Fibroblast of lung (primary cell): Measurements from ENCODE around the gene C6orf52. TPM values are rescaled to one million over a fixed set of nuclear protein-coding genes. Genes with fewer than 3 reads are reported as not detected.

ENCODE experiments used
- DNase-seq, 2 donors: peaks; one replicate each; pipeline versions ENCODE4 v3.0.0 to v3.0.0-alpha.2; 2010; ENCODE audit warnings: low read depth in 2 of 2
- H2AFZ ChIP-seq: 2 replicates; pipeline ENCODE4 v1.5.1; 2012; ENCODE audit warnings: low read length, control low read depth, inconsistent platforms
- H3K27ac ChIP-seq: 2 replicates; pipeline ENCODE4 v1.5.1; 2011; ENCODE audit warnings: low read length, control low read depth; ENCODE audit not compliant: insufficient read depth
- H3K27me3 ChIP-seq: 2 replicates; pipeline ENCODE4 v1.5.1; 2011; ENCODE audit warnings: mild to moderate bottlenecking, low read length; ENCODE audit not compliant: control insufficient read depth, insufficient read depth
- H3K36me3 ChIP-seq: 2 replicates; pipeline ENCODE4 v1.5.1; 2011; ENCODE audit warnings: low read length; ENCODE audit not compliant: control insufficient read depth, insufficient read depth
- H3K4me1 ChIP-seq: 2 replicates; pipeline ENCODE4 v1.5.1; 2011; ENCODE audit warnings: low read length; ENCODE audit not compliant: control insufficient read depth, insufficient read depth; ENCODE audit errors: extremely low read depth
- H3K4me2 ChIP-seq: 2 replicates; pipeline ENCODE4 v1.5.1; 2011; ENCODE audit warnings: low read length, control low read depth; ENCODE audit not compliant: insufficient read depth; ENCODE audit errors: extremely low read depth
- H3K4me3 ChIP-seq, 4 experiments: fragments of 200-600 bp in 1 of 4; sonication (generic) in 1 of 4; replicated peaks in 1 of 4; 2 replicates each; pipeline ENCODE4 v1.5.1; 2011 to 2016; ENCODE audit warnings: low read length in 4 of 4, low read depth in 3 of 4, mild to moderate bottlenecking in 3 of 4, control low read depth in 2 of 4, inconsistent platforms in 1 of 4, mixed read lengths in 1 of 4; ENCODE audit not compliant: insufficient read depth in 1 of 4; ENCODE audit errors: control extremely low read depth in 1 of 4
- H3K79me2 ChIP-seq: 2 replicates; pipeline ENCODE4 v1.5.1; 2012; ENCODE audit warnings: mild to moderate bottlenecking, low read length, inconsistent platforms; ENCODE audit not compliant: control insufficient read depth, insufficient read depth
- H3K9ac ChIP-seq: 2 replicates; pipeline ENCODE4 v1.5.1; 2011; ENCODE audit warnings: mild to moderate bottlenecking, low read length, control low read depth; ENCODE audit not compliant: insufficient read depth
- H3K9me3 ChIP-seq: 2 replicates; pipeline ENCODE4 v1.5.1; 2012; ENCODE audit warnings: low read depth, low read length; ENCODE audit not compliant: control insufficient read depth, insufficient read depth
- H4K20me1 ChIP-seq: 2 replicates; pipeline ENCODE4 v1.5.1; 2011; ENCODE audit warnings: low read length; ENCODE audit not compliant: control insufficient read depth, insufficient read depth; ENCODE audit errors: extremely low read depth
- CTCF ChIP-seq, 2 donors: IDR thresholded peaks in 1 of 2; conservative IDR thresholded peaks in 1 of 2; 1 replicate in 1 of 2; 2 replicates in 1 of 2; pipeline ENCODE4 v1.5.1; 2011 to 2012; ENCODE audit warnings: low read length in 2 of 2, control low read depth in 1 of 2, inconsistent platforms in 1 of 2, low read depth in 1 of 2, mild to moderate bottlenecking in 1 of 2
- EZH2 ChIP-seq: IDR thresholded peaks from 2 replicates; pipeline ENCODE4 v1.5.1; 2012; ENCODE audit warnings: low read length, control low read depth, mild to moderate bottlenecking; ENCODE audit errors: missing control alignments
- polyA plus RNA-seq, 2 donors: library from polyadenylated mRNA; depleted of rRNA in 1 of 2; stranded (reverse) in 1 of 2; unstranded in 1 of 2; fragments of >200 nt; gene quantifications; 2 replicates each; pipeline ENCODE4 v1.2.1, GENCODE V29; 2011 to 2012; ENCODE audit warnings: missing spikeins in 1 of 2
- total RNA-seq: library from RNA; depleted of rRNA; stranded (reverse); fragments of >200 nt; gene quantifications from 2 replicates; pipeline ENCODE4 v1.2.1, GENCODE V29; 2014

C6orf52 gene
- total and polyA plus RNA-seq, 2 donors (not counting 1 experiment from before 2014, with no cell fraction given): 0.26 to 0.33 TPM

GRCh38 chr6:10725044-10725443, 30.6 kb upstream of the C6orf52 start:
- Histone ChIP-seq H3K36me3 (peaks cover 2% of the 10 kb centered on the region), H3K4me1 (no peaks in the 10 kb centered on the region), H3K9me3 (no peaks in the 10 kb centered on the region), H3K27ac (no peak overlapping the region), H3K79me2 (peaks cover 13% of the 10 kb centered on the region), H4K20me1 (no peaks in the 10 kb centered on the region), H3K27me3 (no peaks in the 10 kb centered on the region), H2AFZ (no peak overlapping the region), H3K9ac (no peak overlapping the region), H3K4me3 (peak overlapping the region in 1 of 4 experiments; percentile 83), H3K4me2 (no peak overlapping the region)
- no peak for DNase-seq
- TF ChIP-seq CTCF (conservative IDR thresholded peaks at IDR 0.05 in 1 of 2, IDR thresholded peaks at IDR 0.05 in 1 of 2; ENCODE audit: low read depth in 1 of 2, low read length in 2 of 2) (no peak), EZH2 (no peak)

GRCh38 chr6:10723567-10723881, 29.1 kb upstream of the C6orf52 start:
- peaks cover 13% of the 10 kb centered on the region for H3K79me2 ChIP-seq
- DNase-seq: no peak

GRCh38 chr6:10722820-10723566, 28.6 kb upstream of the C6orf52 start, which contains the start of gene TMEM14C:
TMEM14C (plus strand) TSS chr6:10723070; CDS start chr6:10724614, 1,544 bp downstream.
- peak within 1 kb of the TSS; percentile 89 for H3K4me2 ChIP-seq
- peak within 1 kb of the TSS; percentile 83 for H3K27ac ChIP-seq
- no peaks in the 10 kb centered on the region for H3K27me3 ChIP-seq
- H3K4me3 ChIP-seq: peak within 1 kb of the TSS; percentile 82 to 91 (median 86)
- H3K4me1 ChIP-seq: no peaks in the 10 kb centered on the region
- H4K20me1 ChIP-seq: no peaks in the 10 kb centered on the region
- H3K9ac ChIP-seq: peak within 1 kb of the TSS; percentile 75
- TF ChIP-seq EZH2: no peak
- DNase-seq: peak; percentile 99
- peaks cover 13% of the 10 kb centered on the region for H3K79me2 ChIP-seq
- no peaks in the 10 kb centered on the region for H3K9me3 ChIP-seq
- H3K36me3 ChIP-seq: peaks cover 2% of the 10 kb centered on the region
- peak within 1 kb of the TSS; percentile 93 for H2AFZ ChIP-seq

More at GRCh38 chr6:10723567-10723881, 29.1 kb upstream of the C6orf52 start:
- H3K36me3 ChIP-seq: peaks cover 2% of the 10 kb centered on the region
- H2AFZ ChIP-seq: peak overlapping the region; percentile 63
- peak overlapping the region; percentile 89 for H3K4me2 ChIP-seq
- peak overlapping the region; percentile 75 for H3K9ac ChIP-seq
- no peaks in the 10 kb centered on the region for H3K4me1 ChIP-seq
- no peaks in the 10 kb centered on the region for H3K9me3 ChIP-seq
- peak overlapping the region; percentile 82 to 91 (median 86) for H3K4me3 ChIP-seq
- peak overlapping the region; percentile 83 for H3K27ac ChIP-seq
- no peaks in the 10 kb centered on the region for H3K27me3 ChIP-seq
- no peak for TF ChIP-seq CTCF (conservative IDR thresholded peaks at IDR 0.05 in 1 of 2, IDR thresholded peaks at IDR 0.05 in 1 of 2; ENCODE audit: low read depth in 1 of 2, low read length in 2 of 2)
- TF ChIP-seq EZH2: no peak
- no peaks in the 10 kb centered on the region for H4K20me1 ChIP-seq
